H1 (cell line): ENCODE results near the gene DAGLA. TPM values are rescaled to one million over a fixed set of nuclear protein-coding genes. Genes with fewer than 3 reads are reported as not detected.

Experiments
- CTCF ChIA-PET: fragments of 300-600 bp; sonication (Branson Sonifier 250); formaldehyde crosslinking; loops from one replicate; lab custom pipeline; 2021; ENCODE audit not compliant: partially characterized antibody; lab: Charles Lee
- POLR2A ChIA-PET: fragments of 300-600 bp; sonication (Branson Sonifier 250); formaldehyde crosslinking; loops from one replicate; lab custom pipeline; 2021; ENCODE audit warnings: inconsistent platforms; ENCODE audit not compliant: partially characterized antibody; lab: Charles Lee
- DNase-seq, 2 experiments: peaks; one replicate each; pipeline versions ENCODE4 v3.0.0 to v3.0.0-alpha.2; 2010 to 2022; ENCODE audit warnings: low spot score in 2 of 2, low read depth in 1 of 2, mixed read lengths in 1 of 2
- FAIRE-seq: peaks from 2 replicates; lab custom pipeline; 2011; peaks lifted over from hg19 to GRCh38; lab: Jason Lieb, UNC
- H2AFZ ChIP-seq: 2 replicates; pipeline ENCODE4 v1.8.1; 2012; ENCODE audit warnings: low read length, inconsistent platforms
- H2AK5ac ChIP-seq: 2 replicates; pipeline ENCODE4 v1.6.1; 2013; ENCODE audit warnings: low read depth, low read length
- H2BK120ac ChIP-seq: replicated peaks from 2 replicates; pipeline ENCODE3; 2013; ENCODE audit warnings: low read depth, low read length, inconsistent platforms
- H2BK12ac ChIP-seq: 2 replicates; pipeline ENCODE4 v1.6.1; 2013; ENCODE audit warnings: low read depth, low read length
- H2BK15ac ChIP-seq: 2 replicates; pipeline ENCODE4 v1.6.1; 2013; ENCODE audit warnings: low read length
- H2BK20ac ChIP-seq: 2 replicates; pipeline ENCODE4 v1.6.1; 2013; ENCODE audit warnings: low read length
- H2BK5ac ChIP-seq: 2 replicates; pipeline ENCODE4 v1.6.1; 2013; ENCODE audit warnings: low read depth, low read length
- H3K14ac ChIP-seq: 2 replicates; pipeline ENCODE4 v1.6.1; 2013; ENCODE audit warnings: inconsistent platforms; ENCODE audit not compliant: insufficient read length
- H3K18ac ChIP-seq: 2 replicates; pipeline ENCODE4 v1.6.1; 2013; ENCODE audit warnings: low read length; ENCODE audit errors: extremely low read depth
- H3K23ac ChIP-seq: 2 replicates; pipeline ENCODE4 v1.6.1; 2013; ENCODE audit warnings: inconsistent platforms; ENCODE audit not compliant: insufficient read length
- H3K23me2 ChIP-seq: 2 replicates; pipeline ENCODE4 v1.6.1; 2013; ENCODE audit warnings: low read depth, low read length
- H3K27ac ChIP-seq: 2 replicates; pipeline ENCODE4 v1.6.1; 2011; ENCODE audit warnings: low read depth, low read length, inconsistent platforms
- H3K27me3 ChIP-seq, 4 experiments: replicated peaks in 1 of 4; 1 replicate in 1 of 4; 2 replicates in 3 of 4; pipeline versions ENCODE4 v1.6.1 to v1.8.1; 2011 to 2013; ENCODE audit warnings: low read length in 3 of 4, mild to moderate bottlenecking in 3 of 4, inconsistent platforms in 2 of 4, mixed read lengths in 2 of 4, moderate library complexity in 1 of 4; ENCODE audit not compliant: control insufficient read depth in 3 of 4, insufficient read depth in 3 of 4; ENCODE audit errors: extremely low read depth in 1 of 4
- H3K36me3 ChIP-seq, 4 experiments: 2 replicates each; pipeline versions ENCODE4 v1.6.1 to v1.8.1; 2011 to 2013; ENCODE audit warnings: mild to moderate bottlenecking in 4 of 4, low read length in 3 of 4, moderate library complexity in 2 of 4, control low read depth in 1 of 4, inconsistent platforms in 1 of 4; ENCODE audit not compliant: insufficient read depth in 4 of 4, control insufficient read depth in 2 of 4
- H3K4ac ChIP-seq: replicated peaks from 2 replicates; pipeline ENCODE3; 2013; ENCODE audit warnings: low read length, low read depth, mixed read lengths, inconsistent platforms; ENCODE audit not compliant: insufficient read length
- H3K4me1 ChIP-seq, 4 experiments: replicated peaks in 1 of 4; 1 replicate in 1 of 4; 2 replicates in 3 of 4; pipeline versions ENCODE4 v1.6.1 to v1.8.1; 2011 to 2013; ENCODE audit warnings: low read length in 3 of 4, inconsistent platforms in 2 of 4, mixed read lengths in 1 of 4; ENCODE audit not compliant: insufficient read depth in 4 of 4, control insufficient read depth in 3 of 4
- H3K4me2 ChIP-seq, 2 experiments: 2 replicates each; pipeline versions ENCODE4 v1.6.1 to v1.8.1; 2011 to 2013; ENCODE audit warnings: low read depth in 2 of 2, low read length in 2 of 2, control low read depth in 1 of 2, inconsistent platforms in 1 of 2, mild to moderate bottlenecking in 1 of 2; ENCODE audit not compliant: insufficient read depth in 1 of 2
- H3K4me3 ChIP-seq, 4 experiments: fragments of 200-600, 300-600 bp in 1 of 4; sonication (generic), shearing (Covaris generic), sonication (Bioruptor Twin) in 1 of 4; 2 replicates each; pipeline versions ENCODE4 v1.5.1 to v1.8.1; 2011 to 2016; ENCODE audit warnings: low read length in 4 of 4, low read depth in 3 of 4, control low read depth in 2 of 4, inconsistent platforms in 2 of 4, mild to moderate bottlenecking in 2 of 4, mixed read lengths in 1 of 4, moderate library complexity in 1 of 4; ENCODE audit not compliant: insufficient read depth in 2 of 4; ENCODE audit errors: extremely low read depth in 1 of 4
- H3K56ac ChIP-seq: replicated peaks from 2 replicates; pipeline ENCODE3; 2013; ENCODE audit warnings: low read depth, mild to moderate bottlenecking, mixed read lengths, low read length, inconsistent platforms; ENCODE audit not compliant: insufficient read length
- H3K79me1 ChIP-seq: 2 replicates; pipeline ENCODE4 v1.6.1; 2013; ENCODE audit warnings: low read depth, low read length, control low read depth
- H3K79me2 ChIP-seq, 2 experiments: 2 replicates each; pipeline versions ENCODE4 v1.6.1 to v1.8.1; 2012 to 2013; ENCODE audit warnings: low read length in 2 of 2, mild to moderate bottlenecking in 2 of 2, inconsistent platforms in 1 of 2; ENCODE audit not compliant: insufficient read depth in 2 of 2, control insufficient read depth in 1 of 2
- H3K9ac ChIP-seq, 4 experiments: replicated peaks in 1 of 4; 1 replicate in 1 of 4; 2 replicates in 3 of 4; pipeline versions ENCODE4 v1.6.1 to v1.8.1; 2011 to 2013; ENCODE audit warnings: low read depth in 3 of 4, low read length in 3 of 4, control low read depth in 2 of 4, mild to moderate bottlenecking in 2 of 4, moderate library complexity in 2 of 4, inconsistent platforms in 1 of 4; ENCODE audit errors: extremely low read depth in 1 of 4
- H3K9me3 ChIP-seq, 2 experiments: 2 replicates each; pipeline versions ENCODE4 v1.6.1 to v1.8.1; 2012 to 2013; ENCODE audit warnings: mild to moderate bottlenecking in 2 of 2, moderate library complexity in 2 of 2, control low read depth in 1 of 2, inconsistent platforms in 1 of 2, low read depth in 1 of 2, low read length in 1 of 2, mixed read lengths in 1 of 2; ENCODE audit not compliant: insufficient read depth in 2 of 2
- H4K20me1 ChIP-seq, 2 experiments: replicated peaks in 1 of 2; 2 replicates each; pipeline versions ENCODE3 to v1.8.1; 2011 to 2013; ENCODE audit warnings: inconsistent platforms in 2 of 2, low read length in 2 of 2, mild to moderate bottlenecking in 1 of 2; ENCODE audit not compliant: insufficient read depth in 2 of 2, control insufficient read depth in 1 of 2
- H4K5ac ChIP-seq: 2 replicates; pipeline ENCODE4 v1.6.1; 2013; ENCODE audit warnings: low read length, low read depth, mixed read lengths, inconsistent platforms; ENCODE audit not compliant: insufficient read length
- H4K8ac ChIP-seq: 2 replicates; pipeline ENCODE4 v1.8.0; 2013; ENCODE audit warnings: mild to moderate bottlenecking, moderate library complexity, low read length, inconsistent platforms; ENCODE audit not compliant: insufficient read depth; ENCODE audit errors: extremely low read depth
- H4K91ac ChIP-seq: replicated peaks from 2 replicates; pipeline ENCODE3; 2013; ENCODE audit warnings: low read length, mixed read lengths, inconsistent platforms; ENCODE audit not compliant: insufficient read length
- BCL11A ChIP-seq, 2 experiments: IDR thresholded peaks; one replicate each; pipeline ENCODE4 v1.6.1; 2011; ENCODE audit warnings: low read depth in 2 of 2, low read length in 2 of 2, mild to moderate bottlenecking in 2 of 2
- BRCA1 ChIP-seq: IDR thresholded peaks from 2 replicates; pipeline ENCODE4 v1.6.1; 2012; ENCODE audit warnings: low read depth, low read length, improper control_type of control experiment
- FOSL1 ChIP-seq: IDR thresholded peaks from 2 replicates; pipeline ENCODE4 v1.6.1; 2011; ENCODE audit warnings: mild to moderate bottlenecking, low read depth, low read length, moderate library complexity; ENCODE audit not compliant: insufficient read depth
- HDAC2 ChIP-seq, 2 experiments: fragments of 300-600 bp in 1 of 2; sonication (generic) in 1 of 2; IDR thresholded peaks; 2 replicates each; pipeline ENCODE4 v1.6.1; 2011 to 2012; ENCODE audit warnings: low read depth in 2 of 2, low read length in 2 of 2, mild to moderate bottlenecking in 2 of 2, moderate library complexity in 2 of 2, borderline replicate concordance in 1 of 2, inconsistent platforms in 1 of 2
- JUND ChIP-seq: IDR thresholded peaks from 2 replicates; pipeline ENCODE4 v1.6.1; 2011; ENCODE audit warnings: mild to moderate bottlenecking, improper control_type of control experiment, low read length
- MAFK ChIP-seq: IDR thresholded peaks from 2 replicates; pipeline ENCODE4 v1.6.1; 2012; ENCODE audit warnings: low read depth, mild to moderate bottlenecking, improper control_type of control experiment, low read length
- NANOG ChIP-seq: IDR thresholded peaks from 2 replicates; pipeline ENCODE4 v1.6.1; 2011; ENCODE audit warnings: low read length, low read depth, mild to moderate bottlenecking, inconsistent platforms; ENCODE audit not compliant: insufficient read depth, poor library complexity, severe bottlenecking
- POLR2A ChIP-seq, 2 experiments: IDR thresholded peaks; 1 replicate in 1 of 2; 2 replicates in 1 of 2; pipeline ENCODE4 v1.6.1; 2011; ENCODE audit warnings: low read depth in 2 of 2, low read length in 2 of 2, mild to moderate bottlenecking in 2 of 2; ENCODE audit errors: control extremely low read depth in 1 of 2
- POLR2AphosphoS5 ChIP-seq: IDR thresholded peaks from 2 replicates; pipeline ENCODE4 v1.6.1; 2011; ENCODE audit warnings: low read depth, low read length
- RXRA ChIP-seq: IDR thresholded peaks from 2 replicates; pipeline ENCODE4 v1.6.1; 2011; ENCODE audit warnings: low read depth, mild to moderate bottlenecking, low read length, moderate library complexity; ENCODE audit not compliant: insufficient read depth
- SP2 ChIP-seq: IDR thresholded peaks from 2 replicates; pipeline ENCODE4 v1.6.1; 2012; ENCODE audit warnings: mild to moderate bottlenecking, low read length, inconsistent platforms
- TAF7 ChIP-seq: optimal IDR thresholded peaks from 2 replicates; pipeline ENCODE3; 2011; ENCODE audit warnings: low read depth, mild to moderate bottlenecking, inconsistent platforms, low read length, moderate library complexity, borderline replicate concordance
- TEAD4 ChIP-seq: IDR thresholded peaks from 2 replicates; pipeline ENCODE4 v1.6.1; 2012; ENCODE audit warnings: low read depth, low read length, inconsistent platforms, mixed read lengths
- ZNF274 ChIP-seq: IDR thresholded peaks from 2 replicates; pipeline ENCODE4 v1.7.0; 2012; ENCODE audit warnings: low read length, borderline replicate concordance; ENCODE audit errors: extremely low read depth
- WGBS, 2 experiments: shearing (Covaris generic) in 1 of 2; methylation state at CpG; one replicate each; pipeline versions ENCODE4 v1.1.6 to v1.1.7; 2013 to 2015; ENCODE audit warnings: low lambda C conversion rate in 2 of 2, mixed read lengths in 2 of 2, inconsistent platforms in 1 of 2, low coverage in 1 of 2, missing lambda C conversion rate in 1 of 2; ENCODE audit not compliant: insufficient replicate concordance in 2 of 2, insufficient coverage in 1 of 2, insufficient read length in 1 of 2; ENCODE audit errors: extremely low coverage in 1 of 2, missing lambda C conversion rate in 1 of 2; 5-methylcytosine and 5-hydroxymethylcytosine counted together
- polyA plus RNA-seq, 7 experiments: library from polyadenylated mRNA; depleted of rRNA in 3 of 7; stranded (reverse) in 5 of 7; unstranded in 2 of 7; fragments of >200 nt in 5 of 7; fragments of 200-250 nt in 2 of 7; gene quantifications; 1 replicate in 5 of 7; 2 replicates in 1 of 7; 4 replicates in 1 of 7; pipeline versions ENCODE4 v1.2.1 to v1.2.3, GENCODE V29; 2011 to 2013; ENCODE audit warnings: missing spikeins in 2 of 7, mixed read lengths in 2 of 7
- total RNA-seq: library from RNA; stranded (reverse); fragmentation: NEBNext Ultra II Directional; extraction: Animal tissue kit (Norgen Biotek cat#: 25700); gene quantifications from 2 replicates; pipeline ENCODE4 v1.2.1, GENCODE V29; 2021

Gene DAGLA
- total and polyA plus RNA-seq, 2 of the 8 experiments (the other 6 are each of a cell fraction or from before 2014, with no cell fraction given), result 3.6 to 6.6 TPM

GRCh38 chr11:61715867-61716266, 35.7 kb downstream of the DAGLA start:
- FAIRE-seq (no peak), DNase-seq (no peak)
- no peak overlapping the region for H3K4me2 ChIP-seq
- H4K8ac ChIP-seq, result no peak overlapping the region
- H3K23me2 ChIP-seq, result peaks cover 2% of the 10 kb centered on the region
- peak overlapping the region; percentile 92; the same call in 1 of the 2 replicates for H2AK5ac ChIP-seq
- peak overlapping the region; percentile 68 for H4K91ac ChIP-seq
- H2BK120ac ChIP-seq, result no peak overlapping the region
- H3K79me2 ChIP-seq, result no peaks in the 10 kb centered on the region; a peak in 1 of 4 replicates
- H3K9me3 ChIP-seq, result no peaks in the 10 kb centered on the region
- peaks cover 0 to 3% of the 10 kb centered on the region in 2 experiments for H4K20me1 ChIP-seq
- H2BK5ac ChIP-seq, result peak overlapping the region; percentile 85; the same call in 1 of the 2 replicates
- no peak overlapping the region for H3K23ac ChIP-seq
- peaks cover 0 to 34% (median 25%) of the 10 kb centered on the region in 4 experiments; a peak in 6 of 7 replicates for H3K4me1 ChIP-seq
- H3K56ac ChIP-seq, result no peak overlapping the region
- no peak overlapping the region for H2AFZ ChIP-seq
- H3K27ac ChIP-seq, result no peak overlapping the region
- H3K4me3 ChIP-seq, result no peak overlapping the region
- no peaks in the 10 kb centered on the region; the same call in 1 of the 2 replicates for H3K79me1 ChIP-seq
- peak overlapping the region; percentile 95; the same call in 1 of the 2 replicates for H2BK20ac ChIP-seq
- ChIA-PET CTCF (interaction anchor here (0.9 to 1.5 kb wide), 11 partner anchors 11 to 134 kb away, joined by 3 to 7 read pairs (median 3); no protein-coding TSS in a partner anchor), POLR2A (interaction anchor here (0.6 to 1.2 kb wide), 2 partner anchors 21 to 92 kb away, joined by 3 read pairs; no protein-coding TSS in a partner anchor)
- whole genome bisulfite sequencing, 2 experiments, result 87% methylated on average over 4 of the region's 4 CpGs; no CpG with 5 or more reads in 1 of the 2 experiments
- H3K18ac ChIP-seq, result no peak overlapping the region
- no peak overlapping the region for H3K14ac ChIP-seq
- H2BK15ac ChIP-seq, result peak overlapping the region; percentile 92
- no peak overlapping the region for H3K4ac ChIP-seq
- H2BK12ac ChIP-seq, result peak overlapping the region; percentile 71; the same call in 1 of the 2 replicates
- H3K9ac ChIP-seq, result no peak overlapping the region
- H3K36me3 ChIP-seq, result no peaks in the 10 kb centered on the region; a peak in 1 of 8 replicates
- H3K27me3 ChIP-seq, result no peaks in the 10 kb centered on the region
- H4K5ac ChIP-seq, result no peak overlapping the region
- TF ChIP-seq JUND (no peak), BCL11A (IDR thresholded peaks at IDR 0.05; ENCODE audit: low read depth in 2 of 2, low read length in 2 of 2) (no peak), MAFK (no peak), FOSL1 (no peak), NANOG (no peak), POLR2AphosphoS5 (no peak), POLR2A (IDR thresholded peaks at IDR 0.05; ENCODE audit: control extremely low read depth in 1 of 2, low read depth in 2 of 2, low read length in 2 of 2) (no peak), RXRA (no peak), HDAC2 (IDR thresholded peaks at IDR 0.05; ENCODE audit: borderline replicate concordance in 1 of 2, low read depth in 2 of 2, low read length in 2 of 2) (no peak), BRCA1 (no peak), ZNF274 (no peak), TEAD4 (no peak), TAF7 (no peak), SP2 (no peak)
